SK-N-MC (cell line): Measurements from ENCODE around the gene CLTA.

ENCODE experiments used
- EZH2 ChIP-seq: fragments of 200-600 bp; sonication (generic); IDR thresholded peaks from one replicate; pipeline ENCODE4 v1.6.1; 2017; ENCODE audit warnings: antibody characterized with exemption
- FOXP2 ChIP-seq: optimal IDR thresholded peaks from 2 replicates; pipeline ENCODE3; 2011; ENCODE audit warnings: mild to moderate bottlenecking, moderate library complexity; ENCODE audit not compliant: insufficient read depth; ENCODE audit errors: extremely low read length, control extremely low read depth
- POLR2AphosphoS5 ChIP-seq: IDR thresholded peaks from 2 replicates; pipeline ENCODE4 v1.6.1; 2012; ENCODE audit warnings: mild to moderate bottlenecking, low read depth, low read length, borderline replicate concordance

- TF ChIP-seq EZH2 (no peak), POLR2AphosphoS5 (no peak), FOXP2 (no peak)
Measured at GRCh38 chr9:36192196-36192595, 1.5 kb downstream of the CLTA start.
